Suprapubic skin (tissue), 4 donors: ENCODE data around the gene VTI1A. TPM values are rescaled to one million over a fixed set of nuclear protein-coding genes. Genes with fewer than 3 reads are reported as not detected.

Experiments used
- DNase-seq, 2 donors: peaks; one replicate each; pipeline ENCODE4 v3.0.0-alpha.2; 2019; ENCODE audit warnings: low spot score in 2 of 2
- H3K27ac ChIP-seq: fragments of 200-600 bp; sonication (generic); one replicate; pipeline ENCODE4 v1.5.1; 2019
- H3K27me3 ChIP-seq: fragments of 200-600 bp; sonication (generic); one replicate; pipeline ENCODE4 v1.5.1; 2019
- H3K36me3 ChIP-seq: fragments of 200-600 bp; sonication (generic); one replicate; pipeline ENCODE4 v1.5.1; 2019
- H3K4me1 ChIP-seq: fragments of 200-600 bp; sonication (generic); one replicate; pipeline ENCODE4 v1.5.1; 2019
- H3K4me3 ChIP-seq: fragments of 200-600 bp; sonication (generic); one replicate; pipeline ENCODE4 v1.5.1; 2019; ENCODE audit warnings: mild to moderate bottlenecking
- H3K9me3 ChIP-seq: fragments of 200-600 bp; sonication (generic); one replicate; pipeline ENCODE4 v1.5.1; 2019
- CTCF ChIP-seq, 2 donors: fragments of 200-600 bp in 1 of 2; fragments of 450-650 bp in 1 of 2; sonication (generic) in 1 of 2; IDR thresholded peaks; one replicate each; pipeline ENCODE4 v1.5.1; 2016 to 2019; ENCODE audit warnings: antibody characterized with exemption in 2 of 2, mild to moderate bottlenecking in 1 of 2, moderate library complexity in 1 of 2
- EP300 ChIP-seq: sonication (generic); formaldehyde crosslinking; IDR thresholded peaks from one replicate; pipeline ENCODE4 v1.6.1; 2017; ENCODE audit warnings: antibody characterized with exemption
- POLR2A ChIP-seq, 2 donors: fragments of 450-650 bp; IDR thresholded peaks; one replicate each; pipeline ENCODE4 v1.6.1; 2017; ENCODE audit warnings: antibody characterized with exemption in 2 of 2, mild to moderate bottlenecking in 2 of 2, moderate library complexity in 2 of 2
- POLR2AphosphoS5 ChIP-seq, 3 donors: sonication (generic); formaldehyde crosslinking; IDR thresholded peaks; one replicate each; pipeline ENCODE4 v1.6.1; 2017; ENCODE audit warnings: antibody characterized with exemption in 3 of 3
- WGBS: methylation state at CpG from one replicate; pipeline ENCODE4 v1.1.5; 2018; 5-methylcytosine and 5-hydroxymethylcytosine counted together
- total RNA-seq, 4 donors: library from RNA; depleted of rRNA; stranded (reverse); fragments of >200 nt; gene quantifications; one replicate each; pipeline ENCODE4 v1.1.0, GENCODE V29; 2016

Gene VTI1A
- total RNA-seq, 4 donors from 2014 or later: 43.0 to 81.0 (median 49.2) TPM

DNA sequence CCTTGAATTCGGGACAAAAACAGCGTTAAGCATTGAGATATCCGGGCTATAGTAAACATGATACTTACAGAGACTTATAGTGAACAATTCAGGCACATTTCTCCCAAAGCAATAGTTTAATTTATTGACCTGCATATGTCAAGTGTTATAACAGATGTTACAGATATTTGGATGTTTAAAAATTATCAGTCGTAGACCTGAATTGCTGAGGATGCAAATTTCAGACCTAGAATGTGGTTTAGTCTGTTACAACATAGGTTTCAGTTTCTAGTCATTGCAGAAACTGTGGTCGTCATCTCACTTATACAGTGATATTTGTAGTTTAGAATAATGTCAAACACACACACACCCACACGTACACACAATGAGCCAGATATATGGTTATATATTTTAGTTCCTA lies 85.2 kb downstream of the VTI1A start:
- DNase-seq: no peak
- H3K36me3 ChIP-seq: no peaks in the 10 kb centered on the region
- no peaks in the 10 kb centered on the region for H3K4me1 ChIP-seq
- 76% methylated on average over 6 of the region's 6 CpGs for WGBS
- TF ChIP-seq POLR2AphosphoS5 (IDR thresholded peaks at IDR 0.05) (no peak), EP300 (no peak), CTCF (IDR thresholded peaks at IDR 0.05) (no peak), POLR2A (IDR thresholded peaks at IDR 0.05) (no peak)
- H3K4me3 ChIP-seq: peak overlapping the region; percentile 3
- no peaks in the 10 kb centered on the region for H3K27me3 ChIP-seq
- no peaks in the 10 kb centered on the region for H3K9me3 ChIP-seq
- H3K27ac ChIP-seq: no peak overlapping the region

DNA sequence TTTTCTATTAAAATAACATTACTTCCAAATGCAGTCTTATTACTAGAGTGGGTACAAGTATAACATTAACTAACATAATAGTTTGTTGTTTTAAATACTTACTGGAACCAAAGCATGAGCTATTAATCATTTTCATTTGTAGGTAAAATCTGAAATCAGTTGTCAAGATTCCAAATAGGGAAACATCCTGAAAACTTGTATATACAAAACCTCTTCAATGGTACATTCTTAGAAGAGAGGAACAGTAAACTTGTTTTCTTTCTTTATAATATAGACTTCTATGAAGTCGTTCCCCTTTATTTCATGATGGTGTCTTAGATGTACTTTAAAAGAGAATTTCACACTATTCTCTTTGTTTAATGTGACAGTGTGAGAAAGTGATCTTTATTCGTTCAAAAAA lies 85.9 kb downstream of the VTI1A start:
- 76% methylated on average over 2 of the region's 2 CpGs for WGBS
- H3K4me1 ChIP-seq: no peaks in the 10 kb centered on the region
- H3K27me3 ChIP-seq: no peaks in the 10 kb centered on the region
- TF ChIP-seq POLR2AphosphoS5 (IDR thresholded peaks at IDR 0.05) (no peak), EP300 (no peak), POLR2A (IDR thresholded peaks at IDR 0.05) (no peak), CTCF (IDR thresholded peaks at IDR 0.05) (no peak)
- no peak for DNase-seq
- H3K36me3 ChIP-seq: no peaks in the 10 kb centered on the region
- H3K27ac ChIP-seq: no peak overlapping the region
- H3K9me3 ChIP-seq: no peaks in the 10 kb centered on the region
- no peak overlapping the region for H3K4me3 ChIP-seq

GRCh38 chr10:112533916-112534315 lies 86.9 kb downstream of the VTI1A start:
- Histone ChIP-seq H3K9me3 (no peaks in the 10 kb centered on the region), H3K27me3 (no peaks in the 10 kb centered on the region), H3K4me1 (no peaks in the 10 kb centered on the region), H3K27ac (no peak overlapping the region), H3K36me3 (no peaks in the 10 kb centered on the region), H3K4me3 (no peak overlapping the region)
- no peak for DNase-seq
- TF ChIP-seq EP300: no peak
- TF ChIP-seq POLR2A (IDR thresholded peaks at IDR 0.05): no peak
- TF ChIP-seq POLR2AphosphoS5 (IDR thresholded peaks at IDR 0.05): no peak
- no peak for TF ChIP-seq CTCF (IDR thresholded peaks at IDR 0.05)
- 67% methylated on average over 1 of the region's 1 CpG for WGBS

DNA sequence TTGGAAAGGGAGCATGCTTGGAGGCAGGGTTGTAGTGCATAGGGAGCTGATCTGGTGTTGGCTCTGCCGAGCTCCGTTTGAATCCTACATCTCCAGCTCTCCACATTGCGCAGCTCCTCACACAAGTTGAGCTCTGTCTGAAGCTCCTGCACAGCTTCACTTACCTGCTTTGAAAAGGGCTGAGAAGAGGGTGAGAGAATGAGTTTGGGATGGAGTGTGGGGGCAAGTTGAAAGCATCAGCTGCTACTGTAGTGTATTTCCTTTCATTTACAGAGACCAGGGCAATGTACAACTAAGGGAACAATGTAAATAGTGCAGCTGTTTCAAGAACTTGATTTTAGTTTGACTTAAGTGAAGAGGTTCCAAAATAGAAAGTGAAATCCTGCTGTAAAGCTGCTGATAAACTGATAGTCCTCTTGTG lies 88.5 kb downstream of the VTI1A start:
- no peak overlapping the region for H3K4me3 ChIP-seq

DNA sequence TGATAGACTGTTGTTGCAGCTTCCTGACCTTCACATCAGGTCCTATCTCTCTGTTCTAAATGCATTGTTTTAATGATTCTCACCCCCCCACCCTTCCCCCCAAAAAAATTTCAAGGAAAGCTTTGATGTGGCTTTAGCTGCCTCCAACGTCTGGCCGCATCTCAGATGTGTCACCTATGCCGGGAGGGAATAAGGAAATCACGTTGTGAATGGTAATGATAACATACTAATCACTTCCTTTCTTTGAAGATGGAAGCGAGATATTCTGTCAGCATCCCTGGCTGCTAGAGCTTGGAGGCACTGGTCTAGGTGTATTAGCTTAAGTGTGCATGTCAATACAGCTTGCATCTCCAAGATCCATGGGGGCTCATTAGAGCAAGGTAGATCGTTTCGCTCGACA lies 89.6 kb downstream of the VTI1A start:
- no peak for DNase-seq

More for the DNA sequence above, 88.5 kb downstream of the VTI1A start:
- H3K27ac ChIP-seq: no peak overlapping the region
- H3K4me1 ChIP-seq: no peaks in the 10 kb centered on the region
- no peaks in the 10 kb centered on the region for H3K36me3 ChIP-seq
- DNase-seq: no peak
- no peak for TF ChIP-seq EP300
- no peak for TF ChIP-seq POLR2A (IDR thresholded peaks at IDR 0.05)
- H3K9me3 ChIP-seq: no peaks in the 10 kb centered on the region
- WGBS: 76% methylated on average over 3 of the region's 3 CpGs
- no peaks in the 10 kb centered on the region for H3K27me3 ChIP-seq

More for the DNA sequence above, 89.6 kb downstream of the VTI1A start:
- no peaks in the 10 kb centered on the region for H3K36me3 ChIP-seq
- no peaks in the 10 kb centered on the region for H3K9me3 ChIP-seq
- TF ChIP-seq POLR2AphosphoS5 (IDR thresholded peaks at IDR 0.05) (no peak), EP300 (no peak), POLR2A (IDR thresholded peaks at IDR 0.05) (no peak), CTCF (IDR thresholded peaks at IDR 0.05) (no peak)
- H3K27me3 ChIP-seq: no peaks in the 10 kb centered on the region
- H3K27ac ChIP-seq: no peak overlapping the region
- no peaks in the 10 kb centered on the region for H3K4me1 ChIP-seq
- WGBS: 90% methylated on average over 8 of the region's 8 CpGs
- no peak overlapping the region for H3K4me3 ChIP-seq
